Measurements from ENCODE around the gene ZNF682.
"Not testable (repeated sequence)": the region's sequence is repeated elsewhere in the genome, so short reads cannot be mapped to it uniquely, and the experiment has no call there.

DNA sequence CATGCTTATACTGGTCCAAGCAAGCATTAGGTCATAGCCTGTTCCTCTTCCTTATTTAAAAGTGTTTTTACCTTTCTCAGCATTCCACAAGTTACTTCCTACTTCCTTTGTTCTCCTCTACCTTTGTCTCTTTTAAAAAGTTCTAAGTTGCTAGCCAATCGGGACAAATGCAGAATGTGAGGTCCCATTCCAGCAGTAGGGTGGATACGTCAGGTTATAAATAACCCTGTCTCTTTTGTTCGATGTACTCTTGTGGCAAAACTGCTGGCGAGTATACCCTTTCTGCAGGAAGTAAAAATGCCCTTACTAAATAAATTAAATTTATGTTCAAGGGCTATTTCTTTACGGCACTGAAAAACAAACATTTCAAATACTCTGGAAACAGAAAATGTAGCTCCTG, 6.4 kb upstream of the ZNF682 start:
- TF ChIP-seq, protein P1, sequence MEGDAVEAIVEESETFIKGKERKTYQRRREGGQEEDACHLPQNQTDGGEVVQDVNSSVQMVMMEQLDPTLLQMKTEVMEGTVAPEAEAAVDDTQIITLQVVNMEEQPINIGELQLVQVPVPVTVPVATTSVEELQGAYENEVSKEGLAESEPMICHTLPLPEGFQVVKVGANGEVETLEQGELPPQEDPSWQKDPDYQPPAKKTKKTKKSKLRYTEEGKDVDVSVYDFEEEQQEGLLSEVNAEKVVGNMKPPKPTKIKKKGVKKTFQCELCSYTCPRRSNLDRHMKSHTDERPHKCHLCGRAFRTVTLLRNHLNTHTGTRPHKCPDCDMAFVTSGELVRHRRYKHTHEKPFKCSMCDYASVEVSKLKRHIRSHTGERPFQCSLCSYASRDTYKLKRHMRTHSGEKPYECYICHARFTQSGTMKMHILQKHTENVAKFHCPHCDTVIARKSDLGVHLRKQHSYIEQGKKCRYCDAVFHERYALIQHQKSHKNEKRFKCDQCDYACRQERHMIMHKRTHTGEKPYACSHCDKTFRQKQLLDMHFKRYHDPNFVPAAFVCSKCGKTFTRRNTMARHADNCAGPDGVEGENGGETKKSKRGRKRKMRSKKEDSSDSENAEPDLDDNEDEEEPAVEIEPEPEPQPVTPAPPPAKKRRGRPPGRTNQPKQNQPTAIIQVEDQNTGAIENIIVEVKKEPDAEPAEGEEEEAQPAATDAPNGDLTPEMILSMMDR (IDR thresholded peaks at IDR 0.05 in 2 of 3, conservative IDR thresholded peaks at IDR 0.05 in 1 of 3; ENCODE audit: borderline replicate concordance in 1 of 3, insufficient read depth in 1 of 3, low read depth in 2 of 3, low read length in 2 of 3), result not testable (repeated sequence)
- TF ChIP-seq ZBTB33 (IDR thresholded peaks at IDR 0.05; ENCODE audit: extremely low read depth, insufficient replicate concordance, low read length); SIN3A (IDR thresholded peaks at IDR 0.05; ENCODE audit: low read depth); ATF3 (IDR thresholded peaks at IDR 0.05); YY1 (IDR thresholded peaks at IDR 0.05; ENCODE audit: extremely low read depth, insufficient replicate concordance, low read depth, low read length); EZH2 (IDR thresholded peaks at IDR 0.05); CEBPB (IDR thresholded peaks at IDR 0.05; ENCODE audit: low read depth); JUND (IDR thresholded peaks at IDR 0.05): not testable (repeated sequence)
- TF ChIP-seq, protein P2, sequence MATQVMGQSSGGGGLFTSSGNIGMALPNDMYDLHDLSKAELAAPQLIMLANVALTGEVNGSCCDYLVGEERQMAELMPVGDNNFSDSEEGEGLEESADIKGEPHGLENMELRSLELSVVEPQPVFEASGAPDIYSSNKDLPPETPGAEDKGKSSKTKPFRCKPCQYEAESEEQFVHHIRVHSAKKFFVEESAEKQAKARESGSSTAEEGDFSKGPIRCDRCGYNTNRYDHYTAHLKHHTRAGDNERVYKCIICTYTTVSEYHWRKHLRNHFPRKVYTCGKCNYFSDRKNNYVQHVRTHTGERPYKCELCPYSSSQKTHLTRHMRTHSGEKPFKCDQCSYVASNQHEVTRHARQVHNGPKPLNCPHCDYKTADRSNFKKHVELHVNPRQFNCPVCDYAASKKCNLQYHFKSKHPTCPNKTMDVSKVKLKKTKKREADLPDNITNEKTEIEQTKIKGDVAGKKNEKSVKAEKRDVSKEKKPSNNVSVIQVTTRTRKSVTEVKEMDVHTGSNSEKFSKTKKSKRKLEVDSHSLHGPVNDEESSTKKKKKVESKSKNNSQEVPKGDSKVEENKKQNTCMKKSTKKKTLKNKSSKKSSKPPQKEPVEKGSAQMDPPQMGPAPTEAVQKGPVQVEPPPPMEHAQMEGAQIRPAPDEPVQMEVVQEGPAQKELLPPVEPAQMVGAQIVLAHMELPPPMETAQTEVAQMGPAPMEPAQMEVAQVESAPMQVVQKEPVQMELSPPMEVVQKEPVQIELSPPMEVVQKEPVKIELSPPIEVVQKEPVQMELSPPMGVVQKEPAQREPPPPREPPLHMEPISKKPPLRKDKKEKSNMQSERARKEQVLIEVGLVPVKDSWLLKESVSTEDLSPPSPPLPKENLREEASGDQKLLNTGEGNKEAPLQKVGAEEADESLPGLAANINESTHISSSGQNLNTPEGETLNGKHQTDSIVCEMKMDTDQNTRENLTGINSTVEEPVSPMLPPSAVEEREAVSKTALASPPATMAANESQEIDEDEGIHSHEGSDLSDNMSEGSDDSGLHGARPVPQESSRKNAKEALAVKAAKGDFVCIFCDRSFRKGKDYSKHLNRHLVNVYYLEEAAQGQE (IDR thresholded peaks at IDR 0.05; ENCODE audit: low read depth), result not testable (repeated sequence)
- TF ChIP-seq, protein P3, sequence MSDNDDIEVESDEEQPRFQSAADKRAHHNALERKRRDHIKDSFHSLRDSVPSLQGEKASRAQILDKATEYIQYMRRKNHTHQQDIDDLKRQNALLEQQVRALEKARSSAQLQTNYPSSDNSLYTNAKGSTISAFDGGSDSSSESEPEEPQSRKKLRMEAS (IDR thresholded peaks at IDR 0.05), result not testable (repeated sequence)
